ENCODE data around the gene MPND. TPM values are rescaled to one million over a fixed set of nuclear protein-coding genes. Genes with fewer than 3 reads are reported as not detected.
A peak's percentile ranks its signal among the peaks of the same experiment; 100 is the strongest.

Gene MPND
- total and polyA plus RNA-seq, 2 of the 13 experiments (the other 11 are each of a cell fraction or from before 2014, with no cell fraction given): 10.8 to 15.8 TPM

- TF ChIP-seq, protein P1, sequence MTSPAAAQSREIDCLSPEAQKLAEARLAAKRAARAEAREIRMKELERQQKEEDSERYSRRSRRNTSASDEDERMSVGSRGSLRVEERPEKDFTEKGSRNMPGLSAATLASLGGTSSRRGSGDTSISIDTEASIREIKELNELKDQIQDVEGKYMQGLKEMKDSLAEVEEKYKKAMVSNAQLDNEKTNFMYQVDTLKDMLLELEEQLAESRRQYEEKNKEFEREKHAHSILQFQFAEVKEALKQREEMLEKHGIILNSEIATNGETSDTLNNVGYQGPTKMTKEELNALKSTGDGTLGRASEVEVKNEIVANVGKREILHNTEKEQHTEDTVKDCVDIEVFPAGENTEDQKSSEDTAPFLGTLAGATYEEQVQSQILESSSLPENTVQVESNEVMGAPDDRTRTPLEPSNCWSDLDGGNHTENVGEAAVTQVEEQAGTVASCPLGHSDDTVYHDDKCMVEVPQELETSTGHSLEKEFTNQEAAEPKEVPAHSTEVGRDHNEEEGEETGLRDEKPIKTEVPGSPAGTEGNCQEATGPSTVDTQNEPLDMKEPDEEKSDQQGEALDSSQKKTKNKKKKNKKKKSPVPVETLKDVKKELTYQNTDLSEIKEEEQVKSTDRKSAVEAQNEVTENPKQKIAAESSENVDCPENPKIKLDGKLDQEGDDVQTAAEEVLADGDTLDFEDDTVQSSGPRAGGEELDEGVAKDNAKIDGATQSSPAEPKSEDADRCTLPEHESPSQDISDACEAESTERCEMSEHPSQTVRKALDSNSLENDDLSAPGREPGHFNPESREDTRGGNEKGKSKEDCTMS (CRISPR knock-in tag; conservative IDR thresholded peaks at IDR 0.05): no peak
- TF ChIP-seq REST (IDR thresholded peaks at IDR 0.05; ENCODE audit: borderline replicate concordance in 1 of 2, low read depth in 1 of 2, low read length in 2 of 2) (peak in 1 of 2 experiments; percentile 34; a peak in 1 of 4 replicates), MBD4 (IDR thresholded peaks at IDR 0.05; ENCODE audit: borderline replicate concordance, low read length) (no peak), ZNF101 (CRISPR knock-in tag; IDR thresholded peaks at IDR 0.05; ENCODE audit: borderline replicate concordance, low read depth) (no peak), RBFOX2 (IDR thresholded peaks at IDR 0.05; ENCODE audit: low read depth, low read length) (peak; percentile 60), RFX1 (IDR thresholded peaks at IDR 0.05) (no peak), DBP (CRISPR knock-in tag; IDR thresholded peaks at IDR 0.05; ENCODE audit: not compliant biosample characterization) (no peak), ZNF207 (IDR thresholded peaks at IDR 0.05; ENCODE audit: borderline replicate concordance) (no peak), FOXK2 (IDR thresholded peaks at IDR 0.05) (peak; percentile 79), REPIN1 (CRISPR knock-in tag; IDR thresholded peaks at IDR 0.05; ENCODE audit: borderline replicate concordance, low read depth) (peak; percentile 75), SMARCC2 (IDR thresholded peaks at IDR 0.05) (no peak), ADNP (CRISPR knock-in tag; IDR thresholded peaks at IDR 0.05) (no peak), RAD21 (CRISPR knock-in tag; IDR thresholded peaks at IDR 0.05) (peak; percentile 40; the same call in 1 of the 2 replicates), HDAC2 (CRISPR knock-in tag; IDR thresholded peaks at IDR 0.05) (peak; percentile 93), ZNF33B (CRISPR knock-in tag; IDR thresholded peaks at IDR 0.05) (peak; percentile 97), KLF9 (CRISPR knock-in tag; IDR thresholded peaks at IDR 0.05; ENCODE audit: low read depth) (0 out of 2 replicates have a peak, but pooled peaks have one; percentile 71)
- TF ChIP-seq, protein P2, sequence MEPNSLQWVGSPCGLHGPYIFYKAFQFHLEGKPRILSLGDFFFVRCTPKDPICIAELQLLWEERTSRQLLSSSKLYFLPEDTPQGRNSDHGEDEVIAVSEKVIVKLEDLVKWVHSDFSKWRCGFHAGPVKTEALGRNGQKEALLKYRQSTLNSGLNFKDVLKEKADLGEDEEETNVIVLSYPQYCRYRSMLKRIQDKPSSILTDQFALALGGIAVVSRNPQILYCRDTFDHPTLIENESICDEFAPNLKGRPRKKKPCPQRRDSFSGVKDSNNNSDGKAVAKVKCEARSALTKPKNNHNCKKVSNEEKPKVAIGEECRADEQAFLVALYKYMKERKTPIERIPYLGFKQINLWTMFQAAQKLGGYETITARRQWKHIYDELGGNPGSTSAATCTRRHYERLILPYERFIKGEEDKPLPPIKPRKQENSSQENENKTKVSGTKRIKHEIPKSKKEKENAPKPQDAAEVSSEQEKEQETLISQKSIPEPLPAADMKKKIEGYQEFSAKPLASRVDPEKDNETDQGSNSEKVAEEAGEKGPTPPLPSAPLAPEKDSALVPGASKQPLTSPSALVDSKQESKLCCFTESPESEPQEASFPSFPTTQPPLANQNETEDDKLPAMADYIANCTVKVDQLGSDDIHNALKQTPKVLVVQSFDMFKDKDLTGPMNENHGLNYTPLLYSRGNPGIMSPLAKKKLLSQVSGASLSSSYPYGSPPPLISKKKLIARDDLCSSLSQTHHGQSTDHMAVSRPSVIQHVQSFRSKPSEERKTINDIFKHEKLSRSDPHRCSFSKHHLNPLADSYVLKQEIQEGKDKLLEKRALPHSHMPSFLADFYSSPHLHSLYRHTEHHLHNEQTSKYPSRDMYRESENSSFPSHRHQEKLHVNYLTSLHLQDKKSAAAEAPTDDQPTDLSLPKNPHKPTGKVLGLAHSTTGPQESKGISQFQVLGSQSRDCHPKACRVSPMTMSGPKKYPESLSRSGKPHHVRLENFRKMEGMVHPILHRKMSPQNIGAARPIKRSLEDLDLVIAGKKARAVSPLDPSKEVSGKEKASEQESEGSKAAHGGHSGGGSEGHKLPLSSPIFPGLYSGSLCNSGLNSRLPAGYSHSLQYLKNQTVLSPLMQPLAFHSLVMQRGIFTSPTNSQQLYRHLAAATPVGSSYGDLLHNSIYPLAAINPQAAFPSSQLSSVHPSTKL (CRISPR knock-in tag; IDR thresholded peaks at IDR 0.05): peak; percentile 85
Measured at GRCh38 chr19:4310247-4311121, 32.9 kb upstream of the MPND start (continued).

Data from HepG2 (cell line).